Activated CD4-positive, alpha-beta T cell treated with anti-CD3 and anti-CD28 coated beads for 24 hours (primary cell): Measurements from ENCODE around the gene FXYD7.
A peak's percentile ranks its signal among the peaks of the same experiment; 100 is the strongest.

Experiments
- DNase-seq, 2 donors: peaks; one replicate each; pipeline ENCODE4 v3.0.0-alpha.2; 2020; ENCODE audit warnings: low read depth in 2 of 2

The FXYD7 gene

DNA sequence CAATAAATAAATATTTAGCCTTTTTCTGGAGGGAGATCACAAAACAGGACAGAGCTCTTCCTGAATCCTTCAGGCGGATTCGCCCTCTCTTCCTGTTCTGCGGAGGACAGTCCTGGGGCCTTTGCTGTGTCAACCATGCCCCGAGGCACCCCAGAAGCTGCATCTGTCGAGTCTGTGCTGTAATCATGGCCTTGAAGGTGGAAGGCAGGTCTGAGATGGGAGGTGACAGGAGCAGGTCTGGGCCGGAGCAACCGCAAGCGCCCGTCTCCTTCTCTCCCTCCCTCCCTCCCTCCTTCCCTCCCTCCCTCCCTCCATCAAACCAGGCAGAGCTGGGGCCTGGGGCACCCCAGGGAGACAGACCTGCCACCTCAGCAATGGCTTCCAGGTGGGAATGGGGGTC lies 32.1 kb upstream of the FXYD7 start:
- DNase-seq, result no peak

DNA sequence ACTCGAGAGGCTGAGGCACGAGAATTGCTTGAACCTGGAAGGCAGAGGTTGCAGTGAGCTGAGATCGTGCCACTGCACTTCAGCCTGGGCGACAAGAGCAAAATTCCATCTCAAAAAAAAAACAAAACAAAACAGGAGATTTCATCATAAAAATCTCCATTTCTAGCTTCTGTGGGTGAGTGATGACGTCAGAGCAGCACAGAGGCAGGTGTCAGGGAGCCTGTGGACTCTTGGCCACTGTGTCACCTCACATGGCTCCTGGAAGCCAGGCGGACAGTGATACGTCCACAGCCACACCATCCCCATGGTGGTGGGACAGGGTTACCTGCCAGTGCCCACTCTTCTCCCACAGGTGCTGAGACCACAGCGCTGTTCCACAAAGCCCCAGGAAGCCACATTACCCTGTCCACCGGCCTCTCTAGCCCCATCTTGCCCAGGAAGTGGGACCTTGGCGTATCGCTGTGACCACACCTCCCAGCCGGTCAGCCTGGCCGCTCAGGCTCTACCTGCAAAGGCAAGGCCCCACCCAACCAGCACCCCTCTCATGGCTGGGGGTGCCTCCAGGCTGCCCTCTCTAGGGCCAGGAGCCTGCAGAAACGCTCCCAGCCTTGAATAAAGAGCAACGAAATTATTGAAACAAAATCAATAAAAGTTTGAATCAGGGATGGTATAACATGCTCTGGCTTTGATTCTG lies 29.9 kb upstream of the FXYD7 start:
- no peak for DNase-seq

DNA sequence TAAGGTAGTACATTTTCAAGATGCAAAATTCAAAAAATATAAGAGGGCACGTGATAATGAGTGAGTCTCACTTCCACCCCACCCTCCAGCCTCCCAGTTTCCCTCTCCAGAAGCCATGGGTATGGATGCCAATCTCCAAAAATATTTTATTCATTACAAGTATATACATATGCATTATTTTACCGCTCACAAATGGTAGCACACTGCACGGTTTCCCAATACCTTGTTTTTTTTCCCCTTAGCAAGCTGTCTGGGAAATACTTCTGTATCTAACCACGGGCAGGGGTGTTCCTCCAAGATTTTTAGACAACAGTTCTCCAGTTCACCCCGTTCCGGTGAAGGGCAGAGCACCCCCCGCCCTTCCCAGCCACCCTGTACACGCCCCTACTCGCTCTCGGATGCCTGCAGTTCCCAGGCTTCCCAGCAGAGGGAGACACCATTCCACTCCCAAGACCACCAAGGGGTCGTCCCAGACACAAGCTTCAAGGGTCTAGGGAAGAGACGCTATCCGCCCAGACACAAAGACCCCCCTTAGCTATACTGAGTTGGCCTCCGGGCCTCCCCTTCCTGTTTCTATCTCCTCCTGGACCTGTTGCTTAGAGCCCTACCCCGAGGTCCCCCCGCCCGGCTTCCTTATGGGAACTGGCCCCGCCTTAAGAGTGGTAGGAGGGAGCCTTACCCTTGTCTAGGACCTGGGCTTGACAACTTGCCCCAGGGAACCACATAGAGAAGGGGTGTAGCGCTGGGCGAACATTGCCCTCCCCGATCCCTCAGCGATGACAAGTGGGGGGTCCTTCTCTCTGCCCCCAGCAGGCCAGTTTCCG lies 28.5 kb upstream of the FXYD7 start:
- peak; percentile 59 to 62 for DNase-seq

DNA sequence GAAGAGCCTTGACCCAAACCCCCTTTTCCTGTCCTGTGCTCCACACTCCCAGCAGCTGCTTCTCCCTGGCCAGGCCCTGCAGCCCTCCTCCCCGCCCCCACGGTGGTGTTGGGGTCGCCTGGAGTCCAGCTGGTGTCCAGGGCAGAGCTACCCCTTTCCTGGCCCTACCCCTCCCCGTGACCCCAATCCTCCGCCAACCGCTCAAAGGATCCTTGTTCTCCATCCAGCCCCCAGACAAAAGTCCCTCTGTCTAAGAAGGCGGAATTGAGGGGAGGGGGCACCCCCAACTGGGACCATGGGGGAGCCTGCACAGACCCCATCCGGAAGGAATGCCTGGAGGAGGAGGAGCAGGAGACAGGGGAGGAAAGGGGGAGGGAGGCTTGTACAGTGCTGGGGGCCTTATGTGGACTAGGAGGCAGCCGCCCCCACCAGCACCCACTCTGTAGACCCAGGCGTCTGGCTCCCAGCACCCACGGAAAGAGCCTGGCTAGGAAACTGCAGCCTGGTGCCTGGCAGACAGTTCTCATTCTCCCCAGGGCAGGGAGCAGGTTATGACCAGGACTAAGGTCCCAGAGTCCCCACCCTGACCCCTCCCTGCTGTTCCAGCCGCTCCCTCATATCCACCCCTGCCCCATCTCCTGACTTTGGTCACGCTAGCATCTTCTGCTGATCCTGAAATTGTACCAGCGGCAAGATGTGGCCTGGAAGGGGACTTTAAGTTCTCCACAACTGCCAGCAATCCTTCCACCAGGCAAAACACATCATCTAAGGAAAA lies 27.7 kb upstream of the FXYD7 start, which contains the start of gene FXYD3:
Gene FXYD3 (plus strand): TSS at position 647 of the 775 bp plus-strand sequence. CDS start 3,554 bp downstream, outside the sequence.
- no peak for DNase-seq

DNA sequence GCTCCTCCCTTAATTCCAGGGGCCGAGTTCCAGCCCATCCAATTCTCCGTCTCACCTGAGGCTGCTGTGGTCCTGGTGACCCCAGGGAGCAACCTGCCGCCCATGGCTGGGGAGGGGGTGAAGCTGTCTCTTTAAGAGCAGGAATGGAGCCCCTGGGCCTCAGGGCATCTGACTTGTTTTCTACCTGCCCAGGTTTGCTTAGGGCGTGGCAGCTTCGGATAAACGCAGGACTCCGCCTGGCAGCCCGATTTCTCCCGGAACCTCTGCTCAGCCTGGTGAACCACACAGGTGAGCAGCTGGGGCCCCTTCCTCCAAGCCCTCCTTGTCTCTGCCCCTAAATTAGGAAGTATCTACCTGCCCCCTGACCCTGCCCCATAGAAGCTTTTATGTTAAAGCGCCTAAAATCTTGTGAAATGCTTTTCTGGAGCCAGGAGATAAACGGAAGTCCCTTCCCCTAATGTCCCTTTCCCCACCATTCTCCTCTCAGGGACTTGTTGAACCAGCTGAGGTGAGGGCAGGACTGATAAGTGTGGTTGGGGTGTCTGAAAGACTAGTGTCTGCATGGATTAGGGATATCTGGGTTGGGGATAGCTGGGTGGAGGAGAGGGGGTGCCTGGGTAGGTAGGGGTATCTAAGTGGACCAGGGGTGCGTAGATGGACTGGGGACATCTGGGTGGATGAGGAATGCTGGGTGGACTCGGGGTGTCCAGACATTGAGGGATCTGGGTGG lies 26.8 kb upstream of the FXYD7 start:
- DNase-seq, result no peak

DNA sequence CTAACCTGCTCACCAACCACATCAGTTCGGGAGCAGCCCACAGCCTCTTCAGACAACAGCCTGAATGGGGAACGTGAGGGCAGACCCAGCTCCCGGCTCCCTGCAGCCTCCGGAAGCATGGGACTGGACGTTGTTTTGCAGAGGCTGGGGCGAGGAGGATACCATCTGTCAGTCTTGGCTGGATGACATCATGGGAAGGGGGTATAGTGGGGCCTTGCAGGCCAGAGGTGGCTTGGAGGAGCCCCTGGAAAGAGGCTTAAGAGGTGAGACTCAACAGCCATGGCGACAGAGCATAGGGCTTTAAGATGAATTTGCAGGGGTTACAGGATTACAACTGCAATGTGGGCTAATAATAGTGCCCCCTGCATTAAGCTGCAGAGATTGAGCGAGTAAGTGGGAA lies 25.9 kb upstream of the FXYD7 start:
- DNase-seq, result no peak

DNA sequence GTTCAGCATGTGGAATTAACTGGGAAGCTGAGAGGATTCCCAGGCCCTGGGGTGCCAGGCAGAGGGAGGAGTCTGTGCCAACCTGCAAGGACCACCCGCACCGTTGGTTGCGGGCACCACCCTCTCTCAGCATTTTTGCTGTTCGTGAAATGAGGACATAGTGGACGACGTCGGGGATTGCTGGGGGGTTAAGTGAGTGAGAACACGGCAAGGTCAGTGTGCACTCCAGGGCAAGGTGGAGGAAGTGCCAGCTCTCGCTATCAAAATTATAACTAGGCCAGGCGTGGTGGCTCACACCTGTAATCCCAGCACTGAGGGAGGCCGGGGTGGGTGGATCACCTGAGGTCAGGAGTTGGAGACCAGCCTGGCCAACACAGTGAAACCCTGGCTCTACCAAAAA lies 25.3 kb upstream of the FXYD7 start:
- no peak for DNase-seq

DNA sequence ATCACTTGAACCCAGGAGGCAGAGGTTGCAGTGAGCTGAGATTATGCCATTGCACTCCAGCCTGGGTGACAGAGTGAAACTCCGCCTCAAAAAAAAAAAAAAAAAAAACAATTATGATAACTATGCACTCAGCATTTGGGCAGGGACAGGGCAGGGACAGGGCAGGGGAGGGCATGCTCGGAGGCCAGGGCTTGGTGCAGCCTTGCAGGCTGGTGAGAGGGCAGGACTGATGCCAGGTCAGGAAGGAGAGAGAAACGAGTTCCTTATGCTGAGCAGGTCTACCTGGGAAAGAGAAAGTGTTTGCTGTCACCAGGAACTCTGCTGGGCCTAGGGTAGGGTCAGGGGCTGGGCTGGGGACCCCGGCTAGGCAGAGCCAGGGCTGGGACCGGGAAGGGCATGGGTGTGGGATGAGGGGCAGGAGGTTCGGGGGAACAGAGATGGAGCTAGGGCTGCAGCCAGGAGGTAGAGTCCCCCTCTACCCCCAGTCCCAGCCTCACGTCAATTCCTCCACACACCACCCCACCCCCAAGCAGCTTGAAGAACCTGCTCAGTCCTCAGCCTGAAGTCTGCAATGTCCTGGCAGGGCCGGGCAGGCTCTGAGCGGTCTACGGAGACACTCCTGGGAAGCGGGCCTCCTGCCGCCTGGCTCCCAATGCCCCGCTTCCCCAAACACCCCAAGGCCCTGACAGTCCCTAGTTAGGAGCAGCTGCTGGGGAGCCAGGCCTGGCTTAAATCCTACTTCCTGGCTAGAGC lies 24.6 kb upstream of the FXYD7 start:
- no peak for DNase-seq

DNA sequence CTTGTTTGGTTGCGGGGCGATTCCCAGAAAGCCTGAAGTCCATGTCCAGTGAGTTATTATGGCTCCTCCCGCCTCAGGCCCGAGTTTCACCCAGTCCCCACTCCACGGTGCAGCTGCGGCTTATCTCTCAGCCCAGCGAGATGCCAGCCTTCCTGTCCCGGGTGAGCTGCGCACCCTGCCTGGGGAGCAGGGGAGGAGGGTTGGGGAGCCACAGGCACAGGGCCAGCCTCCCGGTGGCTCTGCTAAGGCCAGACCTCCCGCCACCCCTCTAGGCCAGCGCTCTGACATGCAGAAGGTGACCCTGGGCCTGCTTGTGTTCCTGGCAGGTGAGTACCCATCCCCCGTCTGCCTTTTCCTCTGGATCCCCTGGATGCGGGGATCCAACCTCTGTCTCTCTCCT lies 24.0 kb upstream of the FXYD7 start:
- DNase-seq, result no peak

DNA sequence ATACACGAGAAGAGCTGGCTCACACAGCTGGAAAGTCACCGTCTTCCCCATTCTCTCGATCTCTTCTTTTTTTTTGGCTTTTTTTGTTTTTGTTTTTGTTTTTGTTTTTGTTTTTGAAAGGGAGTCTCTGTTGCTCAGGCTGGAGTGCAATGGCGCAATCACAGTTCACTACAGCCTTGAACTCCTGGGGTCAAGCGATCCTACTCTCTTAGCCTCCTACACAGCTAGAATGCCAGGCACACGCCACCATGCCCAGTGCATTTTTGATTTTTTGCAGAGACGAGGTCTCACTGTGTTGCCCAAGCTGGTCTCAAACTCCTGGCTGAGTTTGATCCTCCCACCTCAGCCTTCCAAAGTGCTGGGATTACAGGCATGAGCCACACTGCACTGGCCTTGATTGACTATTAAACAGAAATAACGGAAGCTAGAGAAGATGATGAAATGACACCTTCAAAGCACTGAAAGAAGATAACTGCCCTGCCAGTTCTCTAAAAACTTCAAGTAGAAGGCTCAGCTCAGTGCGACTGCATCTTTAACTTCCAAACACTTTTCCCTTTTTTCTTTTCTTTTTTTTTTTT lies 23.4 kb upstream of the FXYD7 start:
- DNase-seq, result no peak

DNA sequence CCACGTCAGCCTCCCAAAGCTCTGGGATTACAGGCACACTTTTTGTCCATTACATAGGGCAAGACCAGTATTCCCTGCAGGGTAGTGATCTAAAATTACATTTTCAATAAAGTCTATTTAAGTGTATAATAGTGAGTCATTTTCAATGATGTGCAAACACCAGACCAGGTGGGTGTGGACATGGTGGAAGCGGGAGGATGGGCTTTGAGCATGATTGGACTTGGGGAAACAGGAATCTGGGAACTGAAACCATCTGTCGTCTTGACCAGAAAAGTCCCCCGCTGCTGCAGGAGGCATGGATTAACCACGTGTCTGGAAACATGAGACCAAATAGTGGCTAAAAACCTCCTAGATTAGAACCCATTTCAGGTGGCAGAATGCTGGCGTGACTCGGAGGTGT lies 22.6 kb upstream of the FXYD7 start:
- no peak for DNase-seq

DNA sequence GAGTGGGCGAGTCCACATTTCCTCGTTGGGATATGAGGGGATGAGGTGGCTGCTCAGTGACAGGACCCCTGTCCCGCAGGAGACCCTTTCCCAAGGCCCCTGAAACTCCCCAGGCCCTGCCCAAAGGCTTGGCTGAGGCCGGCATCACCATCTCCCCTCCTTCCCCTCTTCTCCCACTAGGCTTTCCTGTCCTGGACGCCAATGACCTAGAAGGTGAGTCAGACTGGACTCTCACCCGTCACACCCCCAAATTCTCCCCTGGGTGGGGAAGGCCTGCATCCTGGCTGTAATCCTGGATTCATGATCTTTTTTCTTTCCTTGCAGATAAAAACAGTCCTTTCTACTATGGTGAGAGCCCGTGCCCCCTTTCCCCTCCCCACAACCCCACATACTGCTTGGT lies 22.2 kb upstream of the FXYD7 start:
- DNase-seq, result no peak

DNA sequence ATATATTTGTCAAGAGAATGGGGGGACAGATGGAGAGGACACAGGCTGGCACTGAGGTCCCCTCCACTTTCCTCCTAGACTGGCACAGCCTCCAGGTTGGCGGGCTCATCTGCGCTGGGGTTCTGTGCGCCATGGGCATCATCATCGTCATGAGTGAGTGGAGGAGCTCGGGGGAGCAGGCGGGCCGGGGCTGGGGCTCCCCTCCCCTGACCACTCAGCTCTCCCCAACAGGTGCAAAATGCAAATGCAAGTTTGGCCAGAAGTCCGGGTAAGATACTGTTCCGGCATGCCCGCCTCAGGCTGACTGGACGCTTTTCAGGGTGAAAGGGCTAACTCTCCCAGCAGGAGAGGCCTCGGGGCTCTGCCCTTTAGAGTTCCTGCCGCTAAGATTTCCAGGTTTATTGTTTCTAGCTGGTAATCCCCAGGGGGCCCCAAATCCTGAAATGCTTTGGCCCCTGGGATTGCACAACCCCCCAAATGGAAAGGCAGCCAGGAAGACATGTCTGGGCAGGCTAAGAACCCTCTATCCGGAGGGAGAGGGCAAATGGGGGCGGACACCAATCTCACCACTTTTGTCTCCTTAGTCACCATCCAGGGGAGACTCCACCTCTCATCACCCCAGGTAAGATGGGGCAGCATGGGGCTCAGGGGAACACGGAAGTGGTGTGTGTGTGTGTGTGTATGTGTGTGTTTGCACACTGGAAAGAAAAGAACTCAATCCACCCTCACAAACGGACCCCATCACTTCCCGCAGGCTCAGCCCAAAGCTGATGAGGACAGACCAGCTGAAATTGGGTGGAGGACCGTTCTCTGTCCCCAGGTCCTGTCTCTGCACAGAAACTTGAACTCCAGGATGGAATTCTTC lies 20.1 kb upstream of the FXYD7 start:
- no peak for DNase-seq

DNA sequence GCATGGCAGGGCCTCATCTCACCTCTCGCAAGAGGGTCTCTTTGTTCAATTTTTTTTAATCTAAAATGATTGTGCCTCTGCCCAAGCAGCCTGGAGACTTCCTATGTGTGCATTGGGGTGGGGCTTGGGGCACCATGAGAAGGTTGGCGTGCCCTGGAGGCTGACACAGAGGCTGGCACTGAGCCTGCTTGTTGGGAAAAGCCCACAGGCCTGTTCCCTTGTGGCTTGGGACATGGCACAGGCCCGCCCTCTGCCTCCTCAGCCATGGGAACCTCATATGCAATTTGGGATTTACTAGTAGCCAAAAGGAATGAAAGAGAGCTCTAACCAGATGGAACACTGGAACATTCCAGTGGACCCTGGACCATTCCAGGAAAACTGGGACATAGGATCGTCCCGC lies 19.5 kb upstream of the FXYD7 start:
- DNase-seq, result no peak

DNA sequence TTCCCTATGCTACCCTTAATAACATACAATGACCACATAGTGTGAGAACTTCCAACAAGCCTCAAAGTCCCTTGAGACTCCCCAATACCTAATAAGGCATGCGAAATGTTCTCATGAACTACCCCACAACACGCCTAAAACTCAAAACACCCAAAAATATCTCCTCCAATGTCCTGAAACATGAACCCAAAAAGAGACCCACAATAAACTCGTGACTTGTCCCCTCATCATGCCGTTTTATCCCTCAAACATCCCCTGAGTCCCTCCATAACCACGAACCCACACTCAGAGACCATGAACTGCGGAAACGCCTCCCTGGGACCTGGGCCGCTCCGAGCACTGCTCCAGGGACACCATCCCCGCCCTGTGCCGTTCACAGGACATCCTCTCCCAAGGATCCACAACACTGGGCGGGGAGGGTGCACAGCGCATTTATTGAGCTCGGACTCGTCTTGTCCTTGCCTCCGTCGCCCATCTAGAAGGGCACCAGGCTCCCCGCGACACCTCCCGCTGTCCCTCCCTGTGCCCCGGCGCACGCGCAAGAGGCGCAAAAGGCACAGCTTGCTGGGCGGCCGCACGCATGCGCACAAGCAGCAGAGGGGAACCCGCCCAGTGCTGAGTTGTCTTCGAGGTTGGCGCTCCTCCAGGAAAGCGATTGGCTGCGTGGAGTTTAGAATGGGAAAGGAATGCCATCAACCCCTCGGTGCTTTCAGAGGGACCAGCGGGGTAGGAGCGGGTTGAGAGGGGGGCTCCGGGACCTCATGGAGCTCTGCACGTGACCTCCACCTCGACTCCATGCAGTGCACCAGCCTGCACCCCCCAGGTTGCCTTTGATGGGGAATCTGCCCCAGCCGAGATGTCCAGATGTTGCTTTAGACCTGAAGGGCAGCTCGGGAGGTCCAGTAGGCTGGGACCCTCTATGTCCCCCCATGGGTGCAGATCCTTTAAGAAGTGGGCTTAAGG lies 18.7 kb upstream of the FXYD7 start:
- DNase-seq, result peak; percentile 75 to 83

DNA sequence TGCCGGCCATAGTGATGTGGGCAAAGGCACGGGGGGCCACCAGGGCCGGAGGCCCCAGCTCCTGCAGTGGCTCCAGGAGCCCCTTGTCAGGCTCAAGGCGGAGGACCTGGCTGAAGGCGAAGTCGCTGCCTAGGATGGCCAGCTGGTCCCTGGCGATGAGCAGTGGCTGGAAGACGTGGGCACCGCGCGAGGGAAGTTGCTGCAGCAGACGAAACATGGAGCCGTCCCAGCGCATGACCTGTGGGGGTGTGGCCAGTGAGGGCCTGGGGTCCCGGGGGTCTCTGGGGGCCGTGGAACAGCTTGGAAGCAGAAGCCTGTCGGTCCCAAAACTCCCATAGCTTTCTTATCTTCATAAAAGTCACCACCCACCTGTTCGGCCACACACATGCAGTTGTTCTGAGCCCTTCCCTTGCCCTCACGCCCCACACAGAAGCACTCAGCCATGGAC lies 17.8 kb upstream of the FXYD7 start:
- DNase-seq, result no peak

DNA sequence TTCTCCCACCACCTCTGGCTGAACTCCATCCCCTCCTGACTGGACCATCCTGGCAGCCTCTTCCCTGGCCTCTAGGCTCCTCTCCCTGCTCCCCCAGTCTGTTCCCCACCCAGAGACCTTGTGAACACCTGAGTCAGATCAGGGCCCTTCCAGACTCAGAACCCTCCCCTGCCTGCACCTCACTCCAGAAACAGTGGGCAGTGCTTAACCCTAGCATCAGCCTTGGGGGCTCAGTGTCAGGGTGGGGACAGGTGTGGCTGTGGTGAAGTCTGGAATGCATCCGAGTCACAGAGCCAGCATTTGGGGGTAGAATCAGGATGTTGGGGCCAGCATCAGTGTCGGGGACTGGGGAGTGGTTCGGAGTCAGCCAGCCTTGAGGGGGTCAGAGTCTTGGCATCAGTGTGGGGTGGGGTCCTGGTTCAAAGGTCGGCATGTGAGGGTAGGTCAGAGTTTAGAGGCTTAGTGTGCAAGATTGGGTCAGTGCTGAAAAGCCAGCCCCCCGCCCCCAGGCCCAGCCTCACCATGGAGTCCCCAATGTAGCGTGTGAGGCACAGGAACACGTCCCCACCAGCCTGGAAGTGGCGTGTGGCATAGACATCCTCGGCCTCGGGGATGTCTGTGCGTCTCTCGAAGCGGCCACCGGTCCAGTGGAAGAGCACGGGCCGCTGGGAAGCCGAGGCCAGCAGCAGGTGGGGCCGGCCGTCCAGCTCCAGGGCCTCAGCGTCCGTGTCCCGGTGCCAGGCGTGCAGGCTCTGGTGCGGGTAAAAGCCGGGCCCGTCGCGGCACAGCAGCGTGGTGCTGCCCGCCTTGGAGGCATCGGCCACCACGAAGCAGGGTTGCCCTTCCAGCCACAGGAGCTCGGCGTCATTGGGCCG lies 17.1 kb upstream of the FXYD7 start:
- DNase-seq, result no peak

DNA sequence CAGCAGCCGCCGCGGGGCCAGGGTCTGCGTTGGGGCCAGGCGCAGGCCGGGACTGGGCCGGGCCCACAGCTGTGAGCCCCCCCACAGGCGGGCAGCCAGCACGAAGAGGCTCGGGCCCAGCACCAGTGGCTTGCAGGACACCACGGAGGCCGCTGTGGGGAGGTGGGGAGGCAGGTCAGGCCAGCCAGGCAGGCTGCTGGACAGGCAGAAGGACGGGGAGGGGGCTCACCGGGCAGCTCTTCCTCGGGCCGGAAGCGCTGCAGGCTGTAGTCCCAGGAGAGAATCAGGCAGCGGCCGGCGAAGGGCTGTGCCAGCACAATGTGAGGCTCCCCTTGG lies 16.5 kb upstream of the FXYD7 start:
- no peak for DNase-seq
